ENCODE data around the gene MTA2. TPM values are rescaled to one million over a fixed set of nuclear protein-coding genes. Genes with fewer than 3 reads are reported as not detected.

MTA2 gene
- total RNA-seq, 2 experiments from 2014 or later: 167 to 172 TPM

DNA sequence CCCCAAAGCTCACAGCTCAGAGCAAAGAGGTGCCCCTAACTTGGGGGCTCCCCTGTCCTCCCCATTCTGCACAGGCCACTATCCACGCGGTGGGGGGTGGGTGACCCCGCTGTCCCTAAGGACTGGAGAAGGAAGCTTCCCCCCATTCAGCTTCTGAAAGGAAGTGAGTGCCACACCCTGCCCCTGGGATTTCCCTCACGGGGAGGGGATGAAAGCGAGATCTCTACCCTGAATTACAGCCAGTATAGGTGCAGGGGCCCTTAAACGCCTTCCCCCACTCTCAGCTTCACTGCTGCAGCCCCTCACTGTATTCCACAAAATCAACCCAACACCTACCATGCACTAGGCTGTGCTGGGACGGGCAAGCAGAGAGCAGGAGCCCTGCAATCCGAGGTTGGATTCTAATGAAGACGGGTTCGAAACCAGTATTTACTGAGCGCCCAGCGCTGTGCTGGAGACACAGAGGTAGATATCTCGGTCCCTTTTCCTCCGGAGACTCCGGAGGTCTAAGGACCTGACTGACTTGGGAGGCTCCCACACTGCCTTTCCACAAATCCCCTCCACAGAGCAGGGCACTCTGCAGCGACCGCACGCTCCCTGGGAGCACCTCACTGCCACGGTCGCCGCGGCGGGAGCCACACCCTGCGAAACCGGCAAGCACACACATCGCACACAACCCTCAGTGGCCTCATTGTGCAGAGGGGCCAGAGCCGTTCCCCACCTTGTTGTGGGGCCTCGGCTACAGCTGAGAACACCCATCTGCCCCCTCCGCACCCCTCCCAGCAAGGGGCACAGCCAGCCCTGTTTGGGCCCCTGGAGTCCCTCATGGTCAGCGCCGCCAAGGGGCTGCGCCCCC, 56.9 kb downstream of the MTA2 start:
- no peaks in the 10 kb centered on the region for H3K27me3 ChIP-seq (ENCODE audit: control insufficient read depth in 1 of 2, insufficient read depth in 2 of 2, low read length in 2 of 2)
- H3K4me1 ChIP-seq (ENCODE audit: insufficient read depth, low read length): peaks cover 80% of the 10 kb centered on the region
- no peaks in the 10 kb centered on the region for H3K9me3 ChIP-seq (ENCODE audit: control insufficient read depth in 1 of 2, insufficient read depth in 1 of 2, low read length in 2 of 2)
- H3K4me1 Mint-ChIP-seq (ENCODE audit: low read depth): peaks cover 69% of the 10 kb centered on the region
- peak overlapping the region; percentile 90 for H3K27ac Mint-ChIP-seq
- H3K4me3 Mint-ChIP-seq: peak overlapping the region; percentile 99
- ATAC-seq (ENCODE audit: poor library complexity) (no peak), DNase-seq (peak in 4 of 14 experiments; percentile 44 to 69 (median 61))
- H3K36me3 ChIP-seq (ENCODE audit: insufficient read depth, low read length): peaks cover 15% of the 10 kb centered on the region
- ChIA-PET POLR2A (interaction anchor here (1.1 to 6.3 kb wide), 7 partner anchors 10 to 295 kb away, joined by 3 to 122 read pairs (median 15); partner anchors contain the start of genes EEF1G, TUT1 and WDR74), CTCF (interaction anchor here (0.5 to 10.9 kb wide), 3 partner anchors 11 to 120 kb away, joined by 3 to 251 read pairs (median 7); no protein-coding TSS in a partner anchor)
- no peaks in the 10 kb centered on the region for H3K27me3 Mint-ChIP-seq
- peaks cover 28% of the 10 kb centered on the region for H3K36me3 Mint-ChIP-seq (ENCODE audit: low read depth)
- H3K4me3 ChIP-seq (ENCODE audit: low read length): peak overlapping the region; percentile 97
- H3K9me3 Mint-ChIP-seq: no peaks in the 10 kb centered on the region
- peak overlapping the region; percentile 77 to 84 for H3K27ac ChIP-seq (ENCODE audit: low read depth in 1 of 2, low read length in 2 of 2)
- TF ChIP-seq, protein P1, sequence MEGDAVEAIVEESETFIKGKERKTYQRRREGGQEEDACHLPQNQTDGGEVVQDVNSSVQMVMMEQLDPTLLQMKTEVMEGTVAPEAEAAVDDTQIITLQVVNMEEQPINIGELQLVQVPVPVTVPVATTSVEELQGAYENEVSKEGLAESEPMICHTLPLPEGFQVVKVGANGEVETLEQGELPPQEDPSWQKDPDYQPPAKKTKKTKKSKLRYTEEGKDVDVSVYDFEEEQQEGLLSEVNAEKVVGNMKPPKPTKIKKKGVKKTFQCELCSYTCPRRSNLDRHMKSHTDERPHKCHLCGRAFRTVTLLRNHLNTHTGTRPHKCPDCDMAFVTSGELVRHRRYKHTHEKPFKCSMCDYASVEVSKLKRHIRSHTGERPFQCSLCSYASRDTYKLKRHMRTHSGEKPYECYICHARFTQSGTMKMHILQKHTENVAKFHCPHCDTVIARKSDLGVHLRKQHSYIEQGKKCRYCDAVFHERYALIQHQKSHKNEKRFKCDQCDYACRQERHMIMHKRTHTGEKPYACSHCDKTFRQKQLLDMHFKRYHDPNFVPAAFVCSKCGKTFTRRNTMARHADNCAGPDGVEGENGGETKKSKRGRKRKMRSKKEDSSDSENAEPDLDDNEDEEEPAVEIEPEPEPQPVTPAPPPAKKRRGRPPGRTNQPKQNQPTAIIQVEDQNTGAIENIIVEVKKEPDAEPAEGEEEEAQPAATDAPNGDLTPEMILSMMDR (IDR thresholded peaks at IDR 0.05): no peak
- intact Hi-C loops (cut with DNase I, micrococcal nuclease): loop anchor here (5.0 to 10.0 kb wide), 3 partner anchors 48 to 580 kb away; partner anchors contain the start of gene FTH1 (in 1 of the 2)

DNA sequence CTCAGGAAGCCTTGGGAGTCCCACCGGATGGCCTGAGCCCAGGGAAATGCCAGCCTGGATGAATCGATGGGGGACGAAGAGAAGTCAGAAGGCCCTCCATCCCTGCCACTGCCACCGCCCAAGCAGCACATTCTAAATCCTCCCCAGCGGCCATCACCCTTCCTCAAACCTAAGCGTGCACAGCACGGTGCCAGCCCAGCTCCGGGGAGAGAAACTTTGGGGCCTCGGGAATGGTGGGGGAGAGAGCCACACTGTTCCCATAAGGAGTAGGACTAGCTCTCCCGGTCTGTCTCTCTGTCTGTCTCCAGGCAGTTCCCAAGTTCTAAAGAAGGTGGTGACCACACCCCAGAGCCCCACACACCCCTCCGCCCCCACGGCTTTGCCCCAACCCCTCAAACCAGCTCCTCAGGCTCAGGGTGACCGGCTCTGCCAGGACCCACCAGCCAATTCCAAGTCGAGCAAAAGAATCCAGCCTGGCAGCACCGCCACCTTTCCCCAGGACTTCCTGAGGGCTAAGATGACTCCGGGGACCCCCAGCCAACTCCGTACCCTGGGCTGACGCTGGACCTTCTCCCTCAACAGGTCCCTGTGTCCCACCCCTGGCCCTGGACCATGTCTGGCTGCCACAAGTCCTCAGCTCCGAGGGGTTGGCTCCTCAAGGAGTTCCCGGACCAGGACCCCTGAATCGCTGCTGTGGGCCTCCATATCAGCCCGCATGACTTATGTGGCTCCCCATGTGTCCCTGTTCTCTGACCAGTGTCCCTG, 57.8 kb downstream of the MTA2 start:
- H3K27ac ChIP-seq (ENCODE audit: low read depth in 1 of 2, low read length in 2 of 2): peak overlapping the region; percentile 77 to 84
- H3K9me3 ChIP-seq (ENCODE audit: control insufficient read depth in 1 of 2, insufficient read depth in 1 of 2, low read length in 2 of 2): no peaks in the 10 kb centered on the region
- peaks cover 82% of the 10 kb centered on the region for H3K4me1 ChIP-seq (ENCODE audit: insufficient read depth, low read length)
- DNase-seq (peak in 2 of 14 experiments; percentile 35 to 42), ATAC-seq (ENCODE audit: poor library complexity) (no peak)
- intact Hi-C loops (cut with DNase I, micrococcal nuclease): loop anchor here (2.0 to 10.0 kb wide), 4 partner anchors 17 to 579 kb away; partner anchors contain the start of gene FTH1 (in 1 of the 2)
- peak overlapping the region; percentile 90 for H3K27ac Mint-ChIP-seq
- peaks cover 19% of the 10 kb centered on the region for H3K36me3 ChIP-seq (ENCODE audit: insufficient read depth, low read length)
- H3K9me3 Mint-ChIP-seq: no peaks in the 10 kb centered on the region
- peak overlapping the region; percentile 99 for H3K4me3 Mint-ChIP-seq
- H3K27me3 Mint-ChIP-seq: no peaks in the 10 kb centered on the region
- H3K27me3 ChIP-seq (ENCODE audit: control insufficient read depth in 1 of 2, insufficient read depth in 2 of 2, low read length in 2 of 2): no peaks in the 10 kb centered on the region
- H3K36me3 Mint-ChIP-seq (ENCODE audit: low read depth): peaks cover 30% of the 10 kb centered on the region
- peak overlapping the region; percentile 97 for H3K4me3 ChIP-seq (ENCODE audit: low read length)
- peaks cover 72% of the 10 kb centered on the region for H3K4me1 Mint-ChIP-seq (ENCODE audit: low read depth)
- ChIA-PET POLR2A (interaction anchor here (1.0 to 6.3 kb wide), 10 partner anchors 8 to 297 kb away, joined by 3 to 122 read pairs (median 9); partner anchors contain the start of genes EEF1G, GANAB, TUT1 and WDR74), CTCF (interaction anchor here (0.8 to 10.9 kb wide), 11 partner anchors 12 to 142 kb away, joined by 3 to 251 read pairs (median 6); partner anchors contain the start of genes EEF1G and TUT1)
- TF ChIP-seq, protein P1 (IDR thresholded peaks at IDR 0.05): no peak

Small RNA genes lying within 50 kb of the gene (microRNA-seq; reads per million reads assigned to microRNA genes)
- gene MIR6747 (ENCODE audit: borderline microRNAs expressed, borderline replicate concordance): 1.0 reads per million

Other genes starting within 250 kb of the MTA2 start
- gene SCGB1A1, start 182.8 kb downstream of the MTA2 start, total RNA-seq: not detected
- 100 to 1,000 TPM; 320 to 332 TPM for gene AHNAK, start 55.1 kb downstream of the MTA2 start, total RNA-seq
- 1,000 to 10,000 TPM; 2,181 to 2,269 TPM for gene EEF1G, start 28.0 kb downstream of the MTA2 start, total RNA-seq
- gene TUT1, start 10.3 kb downstream of the MTA2 start, total RNA-seq: 10 to 100 TPM; 25.5 to 26.2 TPM
- 100 to 1,000 TPM; 142 to 144 TPM for gene EML3, start 10.9 kb upstream of the MTA2 start, total RNA-seq
- gene ROM1, start 11.4 kb upstream of the MTA2 start, total RNA-seq: under 1 TPM; 0.42 to 0.71 TPM
- gene B3GAT3, start 20.1 kb upstream of the MTA2 start, total RNA-seq: 10 to 100 TPM; 47.2 to 49.5 TPM
- gene GANAB, start 44.7 kb upstream of the MTA2 start, total RNA-seq: 100 to 1,000 TPM; 181 to 182 TPM
- 10 to 100 TPM; 16.3 TPM for gene INTS5, start 51.4 kb upstream of the MTA2 start, total RNA-seq
- 10 to 100 TPM; 14.3 to 18.5 TPM for gene C11orf98, start 63.3 kb upstream of the MTA2 start, total RNA-seq
- 10 to 100 TPM; 17.8 to 18.8 TPM for gene CSKMT, start 63.4 kb upstream of the MTA2 start, total RNA-seq
- gene UQCC3, start 69.8 kb upstream of the MTA2 start, total RNA-seq: 1 to 10 TPM; 1.5 to 2.3 TPM
- 10 to 100 TPM; 10.4 to 10.5 TPM for gene LBHD1, start 70.4 kb upstream of the MTA2 start, total RNA-seq
- gene UBXN1, start 77.2 kb upstream of the MTA2 start, total RNA-seq: 100 to 1,000 TPM; 196 to 222 TPM
- gene LRRN4CL, start 87.7 kb upstream of the MTA2 start, total RNA-seq: not detected
- gene BSCL2, start 105.6 kb upstream of the MTA2 start, total RNA-seq: 10 to 100 TPM; 17.1 to 20.0 TPM
- not detected for gene GNG3, start 105.8 kb upstream of the MTA2 start, total RNA-seq
- gene HNRNPUL2, start 125.6 kb upstream of the MTA2 start, total RNA-seq: 10 to 100 TPM; 35.2 to 37.6 TPM
- gene TTC9C, start 126.6 kb upstream of the MTA2 start, total RNA-seq: 1 to 10 TPM; 5.2 to 7.0 TPM
- 1 to 10 TPM; 2.3 to 3.5 TPM for gene ZBTB3, start 152.3 kb upstream of the MTA2 start, total RNA-seq
- 10 to 100 TPM; 45.3 to 47.9 TPM for gene POLR2G, start 159.7 kb upstream of the MTA2 start, total RNA-seq
- 10 to 100 TPM; 11.5 to 11.8 TPM for gene TAF6L, start 169.5 kb upstream of the MTA2 start, total RNA-seq
- gene TMEM179B, start 185.5 kb upstream of the MTA2 start, total RNA-seq: 10 to 100 TPM; 34.7 to 37.4 TPM
- gene TMEM223, start 190.1 kb upstream of the MTA2 start, total RNA-seq: 1 to 10 TPM; 6.2 to 8.7 TPM
- 100 to 1,000 TPM; 343 to 358 TPM for gene NXF1, start 203.6 kb upstream of the MTA2 start, total RNA-seq
- 100 to 1,000 TPM in 1 of 2 experiments, 10 to 100 TPM in 1; 93.1 to 104 TPM for gene STX5, start 230.2 kb upstream of the MTA2 start, total RNA-seq
- under 1 TPM in 1 of 2 experiments, not detected in 1; 0.59 TPM for gene TEX54, start 231.0 kb upstream of the MTA2 start, total RNA-seq
- 100 to 1,000 TPM; 289 to 297 TPM for gene WDR74, start 237.7 kb upstream of the MTA2 start, total RNA-seq